HUDEP-2 (cell line): ENCODE data around the gene TBC1D10A.
"Not testable (repeated sequence)": the region's sequence is repeated elsewhere in the genome, so short reads cannot be mapped to it uniquely, and the experiment has no call there.

ENCODE experiments used
- DNase-seq, 76 experiments: peaks; one replicate each; lab custom pipeline; 2025; ENCODE audit not compliant: unreplicated experiment in 76 of 76; lab: John Stamatoyannopoulos, UW

The TBC1D10A gene

DNA sequence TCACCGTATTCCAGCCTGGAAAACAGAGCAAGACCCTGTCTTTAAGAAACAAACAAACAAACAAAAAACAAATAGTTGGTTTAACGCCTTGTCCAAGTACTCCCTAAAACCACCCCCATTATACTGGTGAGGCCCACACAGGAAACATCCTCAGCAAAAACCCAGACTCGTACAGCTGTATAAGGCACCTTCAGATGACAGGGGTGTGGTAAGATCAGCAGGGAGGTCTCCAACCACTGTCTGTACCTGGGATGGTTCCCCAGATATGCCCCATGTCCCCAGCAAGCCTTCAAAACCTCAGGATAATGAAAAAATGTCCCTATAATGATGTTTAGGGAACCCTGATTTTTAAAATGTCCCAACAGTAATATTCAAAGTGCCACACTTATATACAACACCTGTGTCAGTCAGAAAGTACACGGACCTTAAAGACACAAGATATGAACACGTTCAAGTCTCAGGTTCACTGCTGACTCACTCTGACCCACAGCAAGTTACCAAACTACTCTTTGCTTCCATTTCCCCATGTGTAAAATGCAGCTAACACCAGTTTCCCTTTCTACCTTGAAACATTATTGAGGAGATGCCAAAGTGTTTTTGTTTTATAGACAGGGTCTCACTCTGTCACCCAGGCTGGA is 20.6 kb upstream of the TBC1D10A start:
- no peak for DNase-seq

DNA sequence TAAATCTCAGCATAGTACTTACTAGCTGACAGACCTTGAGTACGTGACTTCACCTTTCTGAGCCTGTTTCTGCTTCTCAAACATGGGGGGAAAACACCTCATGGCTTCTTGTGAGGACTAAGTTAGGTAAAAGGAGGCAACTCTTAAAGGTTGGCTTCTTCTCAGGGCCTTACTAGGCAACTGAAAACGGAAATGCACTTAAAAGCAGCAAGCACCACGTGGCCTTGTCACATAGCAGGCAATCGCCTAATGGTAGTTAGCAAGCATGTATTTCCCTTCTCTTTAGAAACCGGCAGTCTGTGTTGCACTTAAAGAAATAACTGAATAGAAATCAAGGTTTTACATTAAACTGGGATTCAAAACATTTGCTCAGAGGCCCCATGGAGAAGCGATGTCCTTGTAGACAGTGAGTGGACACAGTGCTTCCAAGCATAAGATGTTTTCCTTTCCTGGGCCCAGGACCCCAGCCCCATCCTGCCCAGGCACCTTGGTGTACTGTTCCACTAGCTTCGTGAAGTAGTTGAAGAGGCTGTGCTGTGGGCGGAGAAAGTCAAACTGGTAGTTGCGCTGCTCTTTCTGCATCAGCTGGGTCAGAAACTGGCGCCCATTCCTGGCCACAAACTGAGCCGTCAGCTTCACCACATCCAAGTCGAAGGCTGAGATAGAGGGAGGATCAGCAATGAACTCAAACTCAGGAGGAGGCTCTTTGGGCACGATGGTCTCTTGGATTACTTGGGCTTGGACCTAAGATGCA is 17.9 kb upstream of the TBC1D10A start:
- no peak for DNase-seq

DNA sequence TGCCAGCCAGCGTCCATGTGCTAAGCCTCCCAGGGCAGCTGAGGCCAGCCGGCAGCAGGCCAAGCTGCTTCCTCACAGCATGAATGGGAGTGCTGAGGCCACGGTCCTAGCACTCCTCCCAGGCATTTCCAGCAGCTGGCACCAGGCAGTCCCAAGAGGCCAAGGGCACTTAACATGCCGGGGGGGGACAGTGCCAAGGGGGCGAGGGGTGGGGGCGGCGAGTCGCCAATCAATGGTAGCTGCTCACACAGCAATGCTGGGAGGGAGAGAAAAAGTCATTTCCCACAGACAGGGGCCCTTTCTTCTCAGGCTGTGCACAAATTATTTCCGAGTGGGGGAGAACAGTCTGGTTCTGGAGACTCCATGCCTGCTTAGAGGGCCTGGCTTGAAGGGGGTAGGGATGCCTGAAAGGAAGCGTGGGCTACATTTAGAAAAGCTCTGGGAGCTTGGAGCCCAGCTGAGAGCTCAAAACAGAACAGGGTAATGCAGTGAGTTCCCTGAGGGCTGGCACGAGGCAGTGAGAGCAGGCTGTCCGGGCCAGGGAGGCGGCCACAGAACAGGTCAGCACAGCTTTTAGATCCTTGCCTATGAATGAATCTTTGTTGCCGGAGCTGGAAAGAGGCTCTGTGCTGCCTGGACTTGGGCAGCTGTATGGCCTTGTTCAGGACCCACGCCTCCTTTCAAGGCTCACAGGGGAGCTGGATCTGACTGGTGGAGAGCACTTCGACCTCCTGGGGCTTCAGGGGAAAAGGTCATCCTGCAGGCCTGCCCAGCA is 14.4 kb upstream of the TBC1D10A start:
- DNase-seq = no peak

DNA sequence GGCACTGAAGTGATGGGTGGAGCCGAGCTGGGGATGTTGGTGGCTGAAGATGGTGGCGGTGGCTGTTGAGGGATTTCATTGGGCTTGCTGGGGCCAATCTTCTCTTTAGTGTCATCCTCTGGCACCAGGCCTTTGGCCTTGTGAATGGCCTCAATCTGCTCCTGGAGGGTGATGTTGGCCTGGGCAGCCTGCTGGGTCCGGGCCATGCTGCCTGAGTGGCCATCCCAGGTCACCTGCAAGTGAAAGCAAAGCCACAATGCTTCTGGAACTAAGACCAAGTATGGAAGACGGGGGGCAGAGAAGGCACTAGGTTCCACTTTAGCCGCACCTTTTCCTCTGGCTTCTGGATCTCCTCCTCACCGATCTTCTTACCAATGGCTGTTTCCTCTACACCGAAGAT is 12.1 kb upstream of the TBC1D10A start:
- no peak for DNase-seq

DNA sequence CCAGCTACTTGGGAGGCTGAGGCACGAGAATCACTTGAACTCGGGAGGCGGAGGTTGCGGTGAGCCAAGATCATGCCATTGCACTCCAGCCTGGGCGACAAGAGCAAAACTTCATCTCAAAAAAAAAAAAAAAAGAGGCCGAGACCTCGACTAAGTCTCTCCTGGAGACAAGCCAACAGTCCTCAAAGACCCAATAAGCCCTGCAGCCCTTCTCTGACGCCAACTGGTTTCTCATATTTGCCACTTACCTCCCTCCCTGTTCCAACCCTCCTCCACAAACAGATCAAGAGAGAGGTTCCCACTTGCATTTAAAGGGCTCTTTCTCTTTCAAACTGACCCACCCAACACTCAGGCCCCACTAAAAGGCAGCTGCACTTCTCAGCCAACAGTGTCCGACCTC is 11.6 kb upstream of the TBC1D10A start:
- not testable (repeated sequence) for DNase-seq

DNA sequence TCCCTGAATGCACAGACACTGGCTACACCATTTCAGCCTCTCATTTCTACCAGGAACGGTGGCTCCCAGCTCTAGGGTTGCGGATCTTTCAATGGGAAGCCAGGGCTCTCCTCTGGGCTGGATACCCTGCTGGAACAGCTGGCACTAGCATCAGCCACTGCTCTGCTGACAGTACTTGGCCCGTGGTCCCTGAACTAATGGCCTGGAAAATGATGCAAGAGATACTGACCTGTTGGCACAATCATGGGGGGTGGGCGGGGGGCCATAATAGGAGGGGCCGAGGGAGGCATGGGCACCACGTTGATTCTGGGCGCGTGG is 10.7 kb upstream of the TBC1D10A start:
- DNase-seq = no peak

DNA sequence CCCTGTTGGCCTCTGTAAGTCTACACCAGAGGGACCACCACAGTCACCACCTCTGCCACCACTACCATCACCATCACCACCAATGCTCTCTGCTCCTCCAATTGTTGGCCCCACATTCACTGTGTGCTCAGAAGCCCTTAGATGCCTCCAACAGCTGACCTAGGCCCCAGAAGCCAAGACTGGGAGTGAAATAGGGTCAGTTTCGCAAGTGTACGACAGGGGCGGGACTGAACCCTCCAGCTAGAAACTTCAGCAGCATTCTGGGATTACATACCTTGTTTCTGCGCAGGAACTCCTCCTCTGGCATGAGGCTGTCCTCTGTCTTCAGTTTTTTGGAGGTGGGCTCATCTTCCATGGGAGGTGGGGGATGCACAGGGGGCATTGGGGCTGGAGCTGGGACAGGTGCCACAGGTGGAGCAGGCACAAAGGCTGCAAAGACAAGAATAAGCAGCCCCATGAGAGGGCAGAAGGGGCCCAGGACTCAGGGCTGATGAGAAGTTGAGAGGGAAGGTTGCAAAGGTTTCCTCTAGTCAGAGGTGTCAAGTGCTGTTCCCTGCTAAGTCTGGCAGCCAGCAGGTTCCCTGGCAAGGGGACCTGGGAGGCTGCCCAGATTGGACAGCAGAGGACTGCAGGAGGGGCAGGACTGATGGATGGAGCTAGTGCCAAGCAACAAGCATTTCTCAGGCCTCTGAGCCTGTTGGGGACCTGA is 10.2 kb upstream of the TBC1D10A start:
- DNase-seq = no peak

DNA sequence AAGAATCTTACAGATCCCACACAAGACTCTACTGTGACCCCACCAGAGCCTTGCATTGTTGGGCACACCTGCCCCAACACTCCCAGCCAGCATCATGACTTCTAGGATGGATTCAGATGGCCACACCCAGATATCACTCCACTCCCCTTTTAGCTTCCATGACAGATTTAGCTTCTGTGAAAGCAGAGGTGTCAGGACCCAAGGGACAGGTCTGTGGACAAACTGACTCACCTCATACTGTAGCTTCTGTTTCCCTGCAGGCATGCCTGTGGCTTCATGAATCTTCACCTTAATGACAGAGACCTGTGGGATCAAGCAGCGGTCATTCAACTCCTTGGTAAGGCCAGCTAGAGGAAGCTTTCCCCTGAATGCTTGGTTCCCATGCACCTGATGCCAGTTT is 8.5 kb upstream of the TBC1D10A start:
- DNase-seq = no peak

DNA sequence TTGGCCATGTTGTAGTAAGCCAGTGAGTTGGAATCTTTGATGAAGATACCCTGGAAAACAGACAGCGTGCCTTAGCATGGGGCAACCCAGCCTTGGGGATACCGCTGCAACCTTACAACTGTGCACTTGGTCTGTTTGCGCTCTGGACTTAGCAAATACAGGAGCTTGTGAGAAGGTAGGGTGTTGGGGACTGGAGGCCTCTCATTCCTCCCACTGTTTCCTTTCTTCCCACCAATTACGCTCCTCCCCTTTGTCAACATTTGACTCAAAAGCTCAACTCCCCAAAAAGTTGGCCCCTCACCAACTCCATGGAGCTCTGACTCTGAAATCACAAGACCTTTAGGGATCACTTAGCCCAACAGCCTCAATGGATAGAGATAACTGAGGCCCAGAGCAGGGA is 7.9 kb upstream of the TBC1D10A start:
- no peak for DNase-seq

DNA sequence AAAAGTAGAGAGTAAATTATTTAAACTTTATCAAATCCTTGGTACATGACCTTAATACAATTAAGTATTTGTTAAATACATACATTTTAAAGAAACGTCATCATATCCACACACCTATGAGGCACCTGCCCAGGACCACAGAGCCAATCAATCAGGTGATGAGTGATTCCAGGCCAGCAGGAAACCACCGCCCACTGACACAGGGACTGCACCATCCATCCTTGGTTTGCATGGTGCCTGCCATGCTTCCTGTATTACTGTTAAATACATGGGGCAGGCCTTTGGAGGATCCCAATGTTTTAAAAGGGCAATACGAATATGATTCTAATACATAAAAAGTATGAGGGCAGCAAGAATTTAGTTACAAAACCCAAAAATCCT is 7.0 kb upstream of the TBC1D10A start:
- DNase-seq = no peak

DNA sequence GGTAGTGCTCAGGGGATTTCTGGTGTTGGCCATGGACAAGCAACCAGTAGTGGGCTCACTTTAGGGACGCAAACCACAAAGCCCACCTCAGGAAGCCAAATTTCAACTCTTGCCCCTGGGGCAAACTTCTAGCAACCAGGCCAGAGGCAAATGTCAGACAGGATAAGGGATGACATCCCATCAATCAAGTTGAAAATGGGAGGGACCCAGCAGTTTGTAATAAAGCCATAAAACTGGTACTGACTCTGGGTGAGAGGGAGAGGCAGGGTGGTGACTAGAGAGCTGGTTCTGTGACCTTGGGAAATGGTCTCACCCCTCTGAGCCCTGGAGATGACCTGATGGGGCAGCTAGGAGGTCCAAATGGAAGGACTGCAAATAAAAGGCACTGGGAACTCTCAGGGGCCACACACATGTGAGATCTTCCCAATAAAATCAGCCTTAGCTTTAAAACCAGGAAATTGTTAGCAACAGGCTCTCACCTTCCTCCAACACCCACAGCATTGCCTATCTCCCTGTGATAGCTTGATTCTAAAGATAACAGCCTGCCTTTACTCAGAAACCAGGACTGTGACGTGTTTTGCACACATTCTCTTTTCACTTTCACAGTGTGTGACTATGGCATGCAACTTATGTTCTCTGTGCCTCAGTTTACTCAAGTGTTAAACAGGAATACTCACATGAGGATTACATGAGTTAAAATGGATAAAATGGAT is 6.4 kb upstream of the TBC1D10A start:
- no peak for DNase-seq

DNA sequence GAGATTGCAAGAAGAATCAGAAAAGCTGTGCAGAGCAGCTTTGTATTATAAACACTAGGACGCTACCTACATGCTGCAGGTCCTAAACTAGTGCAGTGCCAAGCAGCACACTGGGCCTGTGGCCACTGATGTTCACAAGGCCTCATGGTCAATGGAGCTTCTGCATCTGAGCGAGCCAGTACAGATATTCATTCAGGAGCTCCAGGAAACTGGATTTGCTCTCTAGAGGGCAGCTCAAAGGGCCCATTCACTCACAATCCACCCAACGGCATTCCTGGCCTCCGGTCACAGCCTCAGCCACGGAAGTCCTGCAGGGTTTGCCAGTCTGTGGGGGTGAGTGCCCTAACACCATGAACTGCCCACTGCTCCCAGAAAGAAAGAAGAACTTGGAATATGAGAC is 5.8 kb upstream of the TBC1D10A start:
- no peak for DNase-seq

DNA sequence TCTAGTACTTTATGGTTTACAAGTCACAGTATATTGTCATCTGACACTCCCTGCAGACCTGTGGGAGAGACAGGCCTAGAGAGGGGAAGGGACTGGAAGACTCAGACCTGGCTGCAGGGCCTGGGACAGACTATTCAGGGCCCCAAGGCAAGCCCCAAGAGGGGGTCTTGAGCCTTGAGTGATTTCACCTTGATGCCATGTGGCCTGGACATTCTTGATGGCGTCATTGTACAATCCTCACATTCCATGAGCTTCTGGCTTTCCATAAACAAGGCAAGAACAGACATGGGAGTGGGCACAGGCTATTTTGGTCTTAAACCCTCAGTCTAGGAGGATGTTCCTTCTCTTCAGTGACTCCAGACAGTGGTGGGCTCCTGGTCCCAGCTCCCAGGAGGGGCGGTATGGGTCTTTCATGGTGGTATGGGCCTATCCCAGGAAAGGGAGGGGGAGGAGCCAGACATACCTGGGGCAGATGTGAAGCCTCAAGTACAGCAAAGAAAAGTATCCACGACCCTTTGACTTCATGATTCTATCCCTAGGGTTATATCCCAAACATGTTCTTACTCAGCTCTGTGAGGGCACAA is 1.8 kb upstream of the TBC1D10A start:
- DNase-seq = no peak

DNA sequence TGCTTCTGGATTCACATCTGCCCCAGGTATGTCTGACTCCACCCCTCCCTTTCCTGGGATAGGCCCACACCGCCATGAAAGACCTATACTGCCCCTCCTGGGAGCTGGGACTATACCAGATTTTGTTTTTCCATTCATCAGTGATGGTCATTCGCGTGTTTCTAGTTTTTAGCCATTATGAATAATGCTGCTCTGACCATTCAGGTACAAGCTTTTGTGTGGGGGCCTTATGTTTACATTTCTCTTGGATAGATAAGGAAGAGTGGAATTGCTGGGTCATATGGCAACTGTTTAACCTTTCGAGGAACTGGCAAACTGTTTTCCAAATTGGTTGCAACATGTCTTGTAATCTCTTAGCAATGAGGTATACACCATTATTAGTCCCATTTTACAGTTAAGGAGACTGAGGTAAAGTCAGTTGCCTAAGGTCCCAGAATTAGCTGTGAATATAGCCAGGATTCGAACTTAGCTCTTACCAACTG is 1.2 kb upstream of the TBC1D10A start:
- DNase-seq = no peak

DNA sequence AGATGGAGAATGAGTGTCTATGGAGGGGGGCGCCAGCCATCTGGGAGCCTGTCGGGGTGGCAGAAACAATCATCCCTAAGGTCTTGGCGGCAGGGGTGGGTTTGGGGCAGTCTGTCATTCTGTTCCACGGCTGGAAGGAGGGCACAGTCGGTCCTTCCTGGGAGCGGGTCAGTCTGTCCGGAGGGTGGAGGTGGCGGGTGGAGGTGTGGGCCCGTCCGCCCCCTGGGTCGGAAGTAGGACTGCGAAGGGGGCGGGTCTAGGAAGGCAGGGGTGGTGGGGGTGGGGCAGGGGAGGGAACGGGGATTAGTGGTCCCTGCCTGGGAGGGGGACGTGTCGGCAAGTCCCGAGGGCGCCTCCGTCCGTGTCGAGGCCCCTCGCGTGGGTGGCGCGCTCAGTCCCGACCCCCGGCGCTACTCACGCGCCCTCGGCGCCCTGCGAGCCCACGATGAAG is 461 bp downstream of the TBC1D10A start:
- peak in 4 of 76 experiments; percentile 16 to 28 (median 23) for DNase-seq

DNA sequence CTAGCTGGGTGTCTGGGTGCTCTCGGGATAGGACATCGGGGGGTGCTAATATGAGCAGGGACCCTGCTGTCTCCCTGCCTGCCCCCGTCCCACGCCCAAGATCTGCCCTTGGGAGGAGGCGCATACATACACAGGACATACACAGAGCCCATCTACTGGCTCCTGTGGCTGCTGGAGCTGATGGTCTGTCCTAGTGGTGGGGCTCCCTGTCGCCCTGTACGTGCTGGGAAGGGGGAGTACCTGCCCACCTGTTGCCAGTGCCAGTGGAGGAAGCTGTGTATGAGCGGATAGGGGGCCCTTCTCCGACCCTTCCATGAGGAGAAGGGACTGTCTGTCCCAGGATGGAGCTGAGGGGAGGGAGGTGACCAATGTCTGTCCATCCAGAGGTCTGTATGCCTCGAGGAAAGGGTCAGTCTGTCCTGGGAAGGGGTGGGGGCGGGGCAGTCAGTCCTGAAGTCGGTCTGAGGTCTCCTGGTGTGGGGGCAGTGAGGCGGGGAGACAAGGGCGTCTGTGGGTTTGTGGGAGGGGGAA is 952 bp downstream of the TBC1D10A start:
- no peak for DNase-seq

DNA sequence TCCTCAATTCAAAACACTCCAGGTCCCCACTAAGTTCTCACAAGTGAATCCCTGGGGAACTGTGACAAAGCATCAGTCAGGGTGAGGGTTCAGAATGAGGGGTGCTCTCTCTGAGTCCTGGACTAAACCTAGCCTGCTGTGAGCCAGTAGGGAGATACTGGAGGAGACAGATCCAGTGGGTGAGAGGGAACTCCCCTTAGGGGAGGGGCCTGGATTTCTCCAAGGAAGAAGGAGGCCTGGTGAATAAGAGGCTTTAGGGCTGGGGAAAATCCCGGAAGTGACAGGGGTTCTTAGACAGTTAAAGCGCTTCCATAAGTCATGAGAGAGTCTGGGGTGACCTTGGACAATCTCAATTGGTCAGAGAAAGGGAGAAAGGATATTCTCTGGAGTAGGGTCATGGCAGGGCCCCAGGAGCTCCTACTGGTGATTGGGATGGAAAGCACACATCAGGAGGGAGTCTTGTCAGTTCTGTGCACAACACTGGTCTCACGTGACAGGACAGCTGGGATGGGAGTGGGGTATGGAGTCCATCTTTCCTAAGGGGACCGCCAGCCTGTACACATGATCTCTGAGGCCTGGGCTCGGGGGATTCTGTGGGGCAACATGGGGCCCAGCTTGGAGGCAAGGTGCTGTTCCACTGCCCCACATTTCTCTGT is 1.5 kb downstream of the TBC1D10A start:
- no peak for DNase-seq

DNA sequence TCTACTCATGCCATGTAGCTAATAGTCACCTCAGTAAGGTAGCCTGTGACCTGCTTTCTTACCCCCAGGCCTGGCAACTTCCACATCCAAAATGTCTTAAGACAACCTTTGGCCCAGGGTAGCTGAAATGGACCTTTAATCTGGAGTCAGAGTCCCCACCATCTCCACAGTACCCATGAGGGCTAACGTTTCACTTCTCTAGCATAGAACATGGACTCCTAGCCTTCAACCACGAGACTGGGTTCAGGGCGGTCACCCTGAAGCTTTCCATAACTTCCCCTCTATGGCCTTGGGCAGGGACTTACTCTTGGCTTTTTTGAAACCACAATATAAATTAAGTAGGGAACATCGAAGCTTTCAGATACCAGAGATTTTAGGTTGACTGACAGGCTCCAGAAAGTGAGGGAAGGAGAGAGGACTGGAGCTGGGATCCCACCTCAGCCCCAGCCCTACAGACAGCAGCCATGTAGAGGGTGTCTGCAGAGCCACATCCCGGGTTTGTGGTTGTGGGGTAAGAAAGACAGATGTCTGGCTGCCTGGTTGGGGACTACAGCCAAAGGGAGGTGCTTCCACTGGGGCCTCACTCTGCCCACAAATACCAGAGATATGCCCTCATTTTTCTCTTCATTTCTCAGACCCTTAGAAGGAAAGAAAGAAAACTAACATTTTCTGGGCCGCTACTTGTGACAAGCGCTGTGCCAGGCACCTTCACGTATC is 2.6 kb downstream of the TBC1D10A start:
- peak in 12 of 76 experiments; percentile 10 to 29 (median 18) for DNase-seq

DNA sequence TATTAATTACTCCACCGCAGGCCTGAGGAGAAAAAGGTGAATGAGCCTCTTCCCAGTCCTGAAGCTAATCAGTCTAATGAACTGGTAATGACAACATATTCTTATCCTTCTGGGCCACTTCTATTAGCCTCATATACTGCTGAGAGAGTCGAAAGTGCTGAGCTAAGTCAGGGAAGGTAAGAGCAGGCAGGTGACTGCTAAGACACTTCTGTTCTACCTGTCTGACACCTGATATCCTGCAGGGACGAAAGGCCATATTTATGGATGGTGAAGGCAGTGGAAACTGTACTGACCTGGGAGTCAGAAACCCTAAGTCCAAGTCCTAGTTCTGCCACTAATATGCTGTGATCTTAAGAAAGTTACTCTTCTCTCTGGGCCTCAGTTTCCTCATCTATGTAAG is 3.5 kb downstream of the TBC1D10A start:
- DNase-seq = no peak
